GM15510 (cell line): ENCODE results near the gene FLOT2.

Experiments used
- POLR2A ChIP-seq: IDR thresholded peaks from 3 replicates; pipeline ENCODE4 v1.6.1; 2011; ENCODE audit warnings: borderline replicate concordance; ENCODE audit not compliant: insufficient read length; ENCODE audit errors: extremely low read depth

FLOT2 gene

GRCh38 chr17:28853295-28853694, 44.2 kb downstream of the FLOT2 start:
- TF ChIP-seq POLR2A: no peak

- no peak for TF ChIP-seq POLR2A
Observed at GRCh38 chr17:28849281-28849680, 48.3 kb downstream of the FLOT2 start.

- TF ChIP-seq POLR2A: no peak
Observed at GRCh38 chr17:28846231-28846630, 51.3 kb downstream of the FLOT2 start.

GRCh38 chr17:28843816-28844148, 53.8 kb downstream of the FLOT2 start:
- TF ChIP-seq POLR2A: no peak

GRCh38 chr17:28842282-28843012, 55.1 kb downstream of the FLOT2 start, which contains the start of gene FAM222B:
TSS of gene FAM222B (minus strand) at chr17:28842790. CDS start at chr17:28766667, 76,123 bp downstream.
- peak; percentile 85 for TF ChIP-seq POLR2A

- TF ChIP-seq POLR2A: no peak
Observed at GRCh38 chr17:28841901-28842281, 55.6 kb downstream of the FLOT2 start.

- no peak for TF ChIP-seq POLR2A
Observed at GRCh38 chr17:28839221-28839620, 58.3 kb downstream of the FLOT2 start.

- TF ChIP-seq POLR2A: no peak
Observed at GRCh38 chr17:28834420-28834819, 63.1 kb downstream of the FLOT2 start.
